Breast epithelium (tissue), 4 donors: ENCODE measurements around the gene ZNF180. TPM values are rescaled to one million over a fixed set of nuclear protein-coding genes. Genes with fewer than 3 reads are reported as not detected.

Source experiments
- DNase-seq, 2 donors: peaks; one replicate each; pipeline ENCODE4 v3.0.0-alpha.2; 2019; ENCODE audit warnings: low spot score in 2 of 2
- H3K27ac ChIP-seq, 2 donors: fragments of 200-600 bp; sonication (generic) in 1 of 2; one replicate each; pipeline ENCODE4 v1.5.1; 2016 to 2019; ENCODE audit warnings: mild to moderate bottlenecking in 1 of 2
- H3K27me3 ChIP-seq, 2 donors: fragments of 200-600 bp; sonication (generic) in 1 of 2; one replicate each; pipeline versions ENCODE4 v1.5.1 to v1.6.0; 2017 to 2019; ENCODE audit warnings: control low read depth in 1 of 2, mild to moderate bottlenecking in 1 of 2
- H3K36me3 ChIP-seq: fragments of 200-600 bp; one replicate; pipeline ENCODE4 v1.5.1; 2019
- H3K4me1 ChIP-seq, 2 donors: fragments of 200-600 bp; sonication (generic); one replicate each; pipeline ENCODE4 v1.5.1; 2016 to 2019; ENCODE audit warnings: control low read depth in 1 of 2
- H3K4me3 ChIP-seq, 3 donors: fragments of 200-600 bp; sonication (generic); 1 replicate in 2 of 3; 2 replicates in 1 of 3; pipeline ENCODE4 v1.5.1; 2016 to 2019; ENCODE audit warnings: mild to moderate bottlenecking in 3 of 3, moderate library complexity in 2 of 3
- H3K9me3 ChIP-seq, 2 donors: fragments of 200-600 bp; sonication (generic) in 1 of 2; one replicate each; pipeline ENCODE4 v1.5.1; 2016 to 2019; ENCODE audit warnings: control low read depth in 1 of 2
- POLR2A ChIP-seq: fragments of 450-650 bp; IDR thresholded peaks from one replicate; pipeline ENCODE4 v1.6.1; 2016; ENCODE audit warnings: antibody characterized with exemption, mild to moderate bottlenecking, moderate library complexity
- POLR2AphosphoS5 ChIP-seq, 3 donors: sonication (generic); formaldehyde crosslinking; IDR thresholded peaks; one replicate each; pipeline ENCODE4 v1.6.1; 2017; ENCODE audit warnings: antibody characterized with exemption in 3 of 3
- intact Hi-C: fragments of 100-400 bp; cut with DNase I; formaldehyde crosslinking; loops from one replicate; pipeline ENCODE4 v1.15.1; 2023; ENCODE audit warnings: low total_unique reads
- total RNA-seq, 3 donors: library from RNA; depleted of rRNA; stranded (reverse); fragments of >200 nt; gene quantifications; one replicate each; pipeline ENCODE4 v1.1.0, GENCODE V29; 2016
- TF ChIP-seq, protein P1 (sequence below), 3 donors: fragments of 450-650 bp; IDR thresholded peaks; one replicate each; pipeline ENCODE4 v1.5.1; 2016 to 2017; ENCODE audit warnings: antibody characterized with exemption in 3 of 3, mild to moderate bottlenecking in 3 of 3, moderate library complexity in 3 of 3

ZNF180 gene
- total RNA-seq, 3 donors from 2014 or later: 9.0 to 28.5 (median 9.8) TPM

- H3K27ac ChIP-seq: no peak overlapping the region
- TF ChIP-seq POLR2AphosphoS5 (IDR thresholded peaks at IDR 0.05): no peak
- no peaks in the 10 kb centered on the region for H3K36me3 ChIP-seq
- peaks cover 0 to 17% of the 10 kb centered on the region in 2 donors for H3K27me3 ChIP-seq
- H3K9me3 ChIP-seq: peaks cover 3 to 7% of the 10 kb centered on the region in 2 donors
- H3K4me3 ChIP-seq: no peak overlapping the region
- intact Hi-C loops: no loop called here
- no peak for DNase-seq
- H3K4me1 ChIP-seq: no peaks in the 10 kb centered on the region
These were observed 30.5 kb upstream of the ZNF180 start for GRCh38 chr19:44530777-44531176.

GRCh38 chr19:44529536-44529935 lies 29.2 kb upstream of the ZNF180 start, which contains the start of gene CEACAM20:
CEACAM20 (minus strand) TSS chr19:44529675; CDS start chr19:44529509, 166 bp downstream.
- H3K36me3 ChIP-seq: no peaks in the 10 kb centered on the region
- TF ChIP-seq POLR2A (no peak), POLR2AphosphoS5 (IDR thresholded peaks at IDR 0.05) (no peak)
- TF ChIP-seq, protein P1, sequence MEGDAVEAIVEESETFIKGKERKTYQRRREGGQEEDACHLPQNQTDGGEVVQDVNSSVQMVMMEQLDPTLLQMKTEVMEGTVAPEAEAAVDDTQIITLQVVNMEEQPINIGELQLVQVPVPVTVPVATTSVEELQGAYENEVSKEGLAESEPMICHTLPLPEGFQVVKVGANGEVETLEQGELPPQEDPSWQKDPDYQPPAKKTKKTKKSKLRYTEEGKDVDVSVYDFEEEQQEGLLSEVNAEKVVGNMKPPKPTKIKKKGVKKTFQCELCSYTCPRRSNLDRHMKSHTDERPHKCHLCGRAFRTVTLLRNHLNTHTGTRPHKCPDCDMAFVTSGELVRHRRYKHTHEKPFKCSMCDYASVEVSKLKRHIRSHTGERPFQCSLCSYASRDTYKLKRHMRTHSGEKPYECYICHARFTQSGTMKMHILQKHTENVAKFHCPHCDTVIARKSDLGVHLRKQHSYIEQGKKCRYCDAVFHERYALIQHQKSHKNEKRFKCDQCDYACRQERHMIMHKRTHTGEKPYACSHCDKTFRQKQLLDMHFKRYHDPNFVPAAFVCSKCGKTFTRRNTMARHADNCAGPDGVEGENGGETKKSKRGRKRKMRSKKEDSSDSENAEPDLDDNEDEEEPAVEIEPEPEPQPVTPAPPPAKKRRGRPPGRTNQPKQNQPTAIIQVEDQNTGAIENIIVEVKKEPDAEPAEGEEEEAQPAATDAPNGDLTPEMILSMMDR (IDR thresholded peaks at IDR 0.05): no peak
- H3K4me1 ChIP-seq: no peaks in the 10 kb centered on the region
- H3K27me3 ChIP-seq: peaks cover 0 to 19% of the 10 kb centered on the region in 2 donors
- no peak within 1 kb of the TSS for H3K4me3 ChIP-seq
- H3K27ac ChIP-seq: no peak within 1 kb of the TSS
- intact Hi-C loops: no loop called here
- no peaks in the 10 kb centered on the region for H3K9me3 ChIP-seq
- DNase-seq: no peak

GRCh38 chr19:44527554-44527953 lies 27.2 kb upstream of the ZNF180 start:
- H3K9me3 ChIP-seq: peaks cover 0 to 3% of the 10 kb centered on the region in 2 donors
- H3K36me3 ChIP-seq: no peaks in the 10 kb centered on the region
- TF ChIP-seq POLR2A (no peak), POLR2AphosphoS5 (IDR thresholded peaks at IDR 0.05) (no peak)
- TF ChIP-seq, protein P1 (IDR thresholded peaks at IDR 0.05): no peak
- peaks cover 0 to 13% of the 10 kb centered on the region in 2 donors for H3K27me3 ChIP-seq
- intact Hi-C loops: no loop called here
- H3K27ac ChIP-seq: no peak overlapping the region
- no peak overlapping the region for H3K4me3 ChIP-seq
- H3K4me1 ChIP-seq: no peaks in the 10 kb centered on the region
- no peak for DNase-seq

- intact Hi-C loops: no loop called here
- H3K36me3 ChIP-seq: no peaks in the 10 kb centered on the region
- no peak for DNase-seq
- peaks cover 0 to 10% of the 10 kb centered on the region in 2 donors for H3K27me3 ChIP-seq
- H3K9me3 ChIP-seq: peaks cover 0 to 3% of the 10 kb centered on the region in 2 donors
- no peaks in the 10 kb centered on the region for H3K4me1 ChIP-seq
- no peak for TF ChIP-seq POLR2A
- no peak for TF ChIP-seq POLR2AphosphoS5 (IDR thresholded peaks at IDR 0.05)
- TF ChIP-seq, protein P1 (IDR thresholded peaks at IDR 0.05): no peak
- no peak overlapping the region for H3K27ac ChIP-seq
- no peak overlapping the region for H3K4me3 ChIP-seq
These were observed 25.6 kb upstream of the ZNF180 start for GRCh38 chr19:44525721-44526430.

- Histone ChIP-seq H3K36me3 (no peaks in the 10 kb centered on the region), H3K27me3 (peaks cover 0 to 7% of the 10 kb centered on the region in 2 donors)
These were observed 21.0 kb upstream of the ZNF180 start for GRCh38 chr19:44521370-44521769.

More at GRCh38 chr19:44521370-44521769, 21.0 kb upstream of the ZNF180 start:
- Histone ChIP-seq H3K4me1 (no peaks in the 10 kb centered on the region), H3K27ac (no peak overlapping the region), H3K9me3 (peaks cover 0 to 14% of the 10 kb centered on the region in 2 donors), H3K4me3 (no peak overlapping the region)
- DNase-seq: no peak
- intact Hi-C loops: no loop called here
- TF ChIP-seq POLR2A (no peak), POLR2AphosphoS5 (IDR thresholded peaks at IDR 0.05) (no peak)
- TF ChIP-seq, protein P1 (IDR thresholded peaks at IDR 0.05): no peak
